GM18951 (cell line): ENCODE measurements around the gene SDHB.

Source experiments
- POLR2A ChIP-seq: IDR thresholded peaks from 4 replicates; pipeline ENCODE4 v1.6.1; 2011; ENCODE audit warnings: mild to moderate bottlenecking; ENCODE audit not compliant: insufficient read length, insufficient read depth; ENCODE audit errors: extremely low read depth
- in situ Hi-C: fragments of 300-500 bp; cut with MboI; formaldehyde crosslinking; loops from one replicate; pipeline ENCODE4 v1.12.0; 2022; ENCODE audit warnings: low sequenced_read_pairs, mixed read lengths, inconsistent platforms; ENCODE audit not compliant: unreplicated experiment

SDHB gene

DNA sequence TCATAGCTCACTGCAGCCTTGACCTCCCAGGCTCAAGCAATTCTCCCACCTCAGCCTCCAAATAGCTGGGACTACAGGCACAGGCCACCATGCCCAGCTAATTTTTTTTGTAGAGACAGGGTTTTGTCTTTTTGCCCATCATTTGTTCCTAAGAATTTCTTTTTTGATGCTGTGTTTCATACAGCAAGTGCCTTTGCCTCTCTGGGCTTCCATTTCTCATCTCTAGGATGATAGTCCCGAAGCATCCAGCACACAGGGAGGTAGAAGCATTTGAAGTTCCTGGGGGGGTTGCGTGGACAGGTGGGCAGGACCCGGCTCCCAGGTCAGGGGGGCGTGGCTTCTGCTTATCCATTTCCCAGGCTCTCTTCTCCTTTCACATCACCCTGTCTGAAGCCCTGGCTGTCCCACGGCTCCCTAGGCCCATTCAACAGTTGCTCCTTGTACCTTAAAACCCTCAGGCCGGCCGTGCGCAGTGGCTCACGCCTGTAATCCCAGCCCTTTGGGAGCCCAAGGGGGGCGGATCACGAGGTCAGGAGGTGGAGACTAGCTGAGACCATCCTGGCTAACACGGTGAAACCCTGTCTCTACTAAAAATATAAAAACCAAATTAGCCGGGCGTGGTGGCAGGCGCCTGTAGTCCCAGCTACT lies 45.5 kb downstream of the SDHB start:
- TF ChIP-seq POLR2A: no peak

DNA sequence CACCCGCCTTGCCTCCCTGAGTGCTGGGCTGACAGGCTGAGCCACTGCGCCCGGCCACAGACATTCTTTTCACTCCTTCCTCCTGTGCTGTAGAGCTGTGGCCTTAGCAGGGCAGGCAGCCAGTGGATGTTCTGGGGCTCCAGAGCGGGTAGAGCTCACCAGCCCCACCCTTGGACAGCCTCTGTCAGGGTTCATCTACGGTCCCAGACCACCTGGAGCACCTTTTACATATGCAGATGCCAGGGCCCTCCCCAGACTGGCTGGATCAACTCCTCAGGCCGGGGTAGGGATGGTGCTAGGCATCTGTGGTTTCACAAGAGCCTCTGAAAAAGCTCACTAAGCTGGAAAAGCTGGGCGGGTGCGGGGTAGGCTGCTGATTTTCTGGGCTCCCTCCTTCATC lies 46.7 kb downstream of the SDHB start:
- no peak for TF ChIP-seq POLR2A
- in situ Hi-C loops: no loop called here

More for the DNA sequence above, 45.5 kb downstream of the SDHB start:
- in situ Hi-C loops: no loop called here

DNA sequence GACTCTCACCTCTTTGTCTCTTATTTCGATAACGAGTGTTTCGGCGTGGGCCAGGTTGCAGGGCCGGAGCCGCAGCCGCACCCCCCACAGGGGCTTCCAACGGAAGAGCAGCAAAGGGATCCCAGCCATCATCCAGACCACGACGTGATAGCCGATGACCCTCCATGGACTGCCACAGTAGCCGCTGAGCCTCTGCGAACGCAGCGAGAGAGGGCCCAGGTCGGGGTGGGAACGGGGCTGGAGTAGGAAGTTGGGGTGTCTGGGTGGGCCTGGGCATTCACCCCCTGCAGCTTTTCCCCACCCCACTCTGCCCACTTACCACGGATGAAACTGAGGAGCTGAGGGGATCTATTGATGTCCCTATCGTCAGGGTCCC lies 48.5 kb downstream of the SDHB start:
- in situ Hi-C loops: no loop called here
- no peak for TF ChIP-seq POLR2A

DNA sequence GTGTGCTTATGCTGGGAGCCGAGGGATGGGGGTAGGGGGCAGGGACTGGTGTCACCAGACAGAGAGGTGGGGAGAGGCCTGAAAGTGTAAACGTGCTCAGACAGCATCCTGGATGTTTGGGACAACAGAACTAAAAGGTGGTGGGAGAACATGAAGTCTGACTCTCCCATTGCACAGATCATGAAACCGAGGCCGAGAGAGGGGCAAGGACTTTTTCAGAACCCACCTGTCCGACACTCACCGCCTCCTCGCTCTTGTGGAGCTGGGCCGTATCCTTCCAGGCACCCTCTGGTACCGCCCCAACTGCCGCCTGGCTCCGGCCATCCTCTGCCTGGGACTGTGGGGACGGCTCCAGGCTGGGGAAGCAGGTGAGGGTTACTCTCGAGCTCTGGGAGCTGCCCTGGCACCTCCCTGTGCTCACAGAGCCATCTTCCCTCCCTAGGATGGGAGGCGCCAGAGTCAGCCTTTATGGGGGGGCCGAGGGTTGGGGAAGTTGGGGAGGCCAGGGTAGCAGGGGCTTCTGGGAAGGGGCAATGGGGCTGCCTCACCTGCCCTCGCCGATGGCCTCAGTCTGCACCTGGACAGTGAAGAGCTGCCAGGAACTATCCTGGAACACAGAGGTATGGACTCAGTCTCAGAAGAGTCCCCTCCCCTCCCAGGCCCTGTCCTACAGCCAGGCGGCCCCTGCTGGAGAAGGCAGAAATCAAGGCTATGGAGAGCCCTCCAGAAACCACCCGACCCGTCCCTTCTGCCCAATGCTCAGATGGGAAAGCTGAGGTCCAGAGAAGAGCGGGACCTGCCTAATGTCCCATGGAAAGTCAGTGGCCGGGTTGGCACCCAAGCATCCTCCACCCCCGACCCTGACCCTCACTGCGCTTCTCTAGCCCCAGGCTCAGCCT lies 49.1 kb downstream of the SDHB start:
- TF ChIP-seq POLR2A: no peak
- in situ Hi-C loops: no loop called here

DNA sequence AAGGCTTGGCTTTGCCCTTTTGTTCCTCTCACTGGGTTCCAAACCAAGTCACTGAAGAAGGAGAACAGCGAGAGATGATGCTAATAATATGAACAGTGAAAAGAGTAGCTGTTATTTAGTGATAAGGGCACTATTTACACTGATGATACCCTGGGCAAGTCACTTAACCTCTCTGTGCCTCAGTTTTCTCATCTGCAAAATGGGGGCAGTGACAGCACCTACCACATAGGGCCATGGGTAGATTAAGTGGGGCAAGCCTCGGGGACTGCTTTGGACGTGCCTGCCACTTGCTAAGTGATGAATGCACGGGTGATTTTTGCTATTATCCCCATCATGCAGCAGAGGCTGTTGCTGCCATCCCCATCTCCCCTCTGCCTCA lies 51.3 kb downstream of the SDHB start:
- no peak for TF ChIP-seq POLR2A
- in situ Hi-C loops: no loop called here

DNA sequence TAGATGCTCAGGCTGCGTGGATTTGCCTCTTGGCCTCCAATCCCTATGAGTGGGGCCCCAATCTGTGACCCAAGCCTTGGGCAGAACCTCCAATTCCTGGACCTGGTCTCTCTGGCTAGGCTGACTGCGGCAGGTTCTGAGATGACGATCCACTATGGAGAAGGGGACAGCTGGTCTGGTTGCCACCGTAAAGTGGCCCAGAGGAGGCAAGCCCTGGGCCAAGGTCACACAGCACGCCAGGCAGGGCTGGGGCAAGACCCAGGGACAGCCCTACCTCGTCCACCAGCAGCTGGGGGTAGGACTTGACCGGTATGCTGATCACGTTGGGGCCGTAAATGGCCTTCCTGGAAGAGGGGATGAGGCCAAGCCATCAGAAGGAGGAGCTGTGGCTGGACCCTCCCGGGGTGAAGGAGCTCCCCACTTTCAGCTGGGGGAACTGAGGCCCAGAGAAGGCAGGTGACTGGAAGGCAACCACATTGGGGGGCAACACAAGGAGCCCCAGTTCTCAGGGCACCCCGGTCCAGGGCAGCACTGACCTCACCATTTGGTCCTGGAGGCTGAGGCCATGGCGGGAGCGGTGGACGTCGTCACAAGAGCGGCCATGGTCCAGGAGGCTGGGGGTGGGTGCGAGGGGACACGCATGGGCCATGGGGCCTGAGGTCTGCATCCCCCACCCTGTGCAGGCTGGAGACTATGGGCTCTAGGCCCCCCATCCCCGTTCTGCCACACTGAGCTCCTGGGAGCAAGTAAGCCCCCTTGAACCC lies 51.9 kb downstream of the SDHB start:
- TF ChIP-seq POLR2A: no peak
- in situ Hi-C loops: no loop called here

DNA sequence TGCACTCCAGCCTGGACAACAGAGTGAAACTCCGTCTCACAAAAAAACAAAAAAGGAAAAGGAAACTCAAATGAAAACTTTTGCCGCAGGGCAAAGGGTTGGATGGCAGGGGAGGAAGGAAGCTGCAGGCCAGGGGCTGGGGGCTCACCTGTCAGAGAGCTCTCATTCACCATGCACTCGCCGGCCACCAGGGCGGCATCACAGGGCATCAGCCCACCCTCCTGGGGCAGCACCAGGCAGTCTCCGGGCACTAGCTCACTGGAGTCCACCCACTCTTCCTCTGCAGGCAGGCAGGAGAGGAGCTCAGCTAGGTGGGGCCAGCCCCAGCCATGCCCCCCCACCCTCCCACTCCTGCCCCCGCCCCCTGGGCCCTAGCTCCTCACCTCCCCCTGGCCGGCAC lies 54.0 kb downstream of the SDHB start:
- TF ChIP-seq POLR2A: no peak

DNA sequence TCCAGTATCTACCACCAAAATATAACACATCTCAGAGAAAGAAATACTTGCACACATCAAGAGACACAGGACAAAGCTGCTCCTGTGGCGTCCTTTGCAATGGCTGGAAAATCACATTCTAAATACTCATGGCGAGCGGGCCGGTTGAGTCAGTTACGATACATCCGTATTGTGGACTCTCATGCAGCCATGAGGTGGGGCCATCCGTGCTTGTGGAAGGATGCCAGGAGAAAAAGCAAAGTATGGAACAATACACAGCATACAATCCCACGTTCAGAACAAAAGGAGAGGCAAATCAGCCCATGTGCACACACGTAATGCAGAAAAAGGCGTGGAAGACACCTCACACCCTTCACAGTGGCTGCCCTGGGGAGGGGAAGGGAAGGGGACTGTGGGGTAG lies 55.2 kb downstream of the SDHB start:
- in situ Hi-C loops: no loop called here
- TF ChIP-seq POLR2A: no peak

More for the DNA sequence above, 54.0 kb downstream of the SDHB start:
- in situ Hi-C loops: no loop called here

DNA sequence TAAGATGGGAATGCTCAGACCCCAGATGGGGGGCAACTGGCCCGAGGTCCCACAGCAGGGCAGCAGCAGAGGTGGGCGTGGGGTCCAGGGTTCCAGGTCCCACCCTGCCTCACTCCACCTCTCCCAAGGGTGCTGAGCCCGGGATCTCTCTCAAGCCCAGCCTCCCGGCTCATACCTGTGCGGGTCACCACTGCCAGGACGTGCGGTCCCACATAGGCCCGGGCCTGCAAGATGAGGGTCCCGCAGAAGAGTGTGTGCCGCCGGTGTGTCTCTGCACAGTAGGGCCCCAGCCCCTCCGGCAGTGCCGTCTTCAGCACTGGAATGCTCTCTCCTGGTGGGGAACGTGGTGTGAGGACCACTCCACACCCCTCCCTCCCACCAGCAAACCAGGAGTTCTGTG lies 57.0 kb downstream of the SDHB start:
- no peak for TF ChIP-seq POLR2A
- in situ Hi-C loops: no loop called here

DNA sequence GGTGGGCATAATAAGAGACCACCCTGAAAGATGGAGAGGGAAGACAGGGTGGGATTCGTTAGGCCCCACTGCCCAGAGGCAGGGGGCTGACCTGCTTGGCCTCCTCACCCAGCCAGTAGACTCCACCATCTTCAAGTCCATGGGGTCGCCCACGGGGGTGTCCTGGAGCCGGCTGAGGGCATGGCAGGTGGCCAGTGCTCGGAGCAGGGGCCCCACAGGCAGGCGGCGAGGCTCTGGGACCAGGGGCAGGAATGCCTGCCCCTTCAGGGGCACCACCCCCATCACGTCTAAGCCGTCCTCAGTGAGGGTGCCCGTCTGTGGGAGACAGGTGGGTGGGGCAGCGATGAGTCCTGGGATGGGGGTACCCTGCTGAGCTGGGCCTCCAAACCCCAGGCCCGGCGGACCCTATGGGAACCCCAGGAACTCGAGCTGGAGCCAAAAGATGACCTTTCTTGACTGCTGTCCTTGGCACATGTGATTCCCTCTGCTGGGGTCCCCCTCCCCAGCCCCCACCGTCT lies 60.3 kb downstream of the SDHB start:
- no peak for TF ChIP-seq POLR2A
- in situ Hi-C loops: no loop called here

DNA sequence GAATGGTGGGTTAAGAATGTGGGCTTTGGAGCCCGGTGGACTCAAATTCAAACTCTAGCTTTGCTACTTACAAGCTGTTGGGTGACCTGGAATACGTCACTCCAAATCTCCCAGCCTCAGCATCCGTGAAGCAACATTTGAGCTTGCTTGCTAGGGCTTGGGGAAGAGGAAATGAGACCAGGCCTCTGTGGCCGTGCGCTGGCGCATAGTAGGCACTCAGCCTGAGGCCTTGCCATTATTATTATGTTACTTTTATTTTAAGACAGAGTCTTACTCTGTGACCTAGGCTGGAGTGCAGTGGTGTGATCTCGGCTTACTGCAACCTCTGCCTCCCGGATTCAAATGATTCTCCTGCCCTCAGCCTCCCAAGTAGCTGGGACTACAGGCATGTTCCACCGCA lies 61.2 kb downstream of the SDHB start:
- TF ChIP-seq POLR2A: no peak

DNA sequence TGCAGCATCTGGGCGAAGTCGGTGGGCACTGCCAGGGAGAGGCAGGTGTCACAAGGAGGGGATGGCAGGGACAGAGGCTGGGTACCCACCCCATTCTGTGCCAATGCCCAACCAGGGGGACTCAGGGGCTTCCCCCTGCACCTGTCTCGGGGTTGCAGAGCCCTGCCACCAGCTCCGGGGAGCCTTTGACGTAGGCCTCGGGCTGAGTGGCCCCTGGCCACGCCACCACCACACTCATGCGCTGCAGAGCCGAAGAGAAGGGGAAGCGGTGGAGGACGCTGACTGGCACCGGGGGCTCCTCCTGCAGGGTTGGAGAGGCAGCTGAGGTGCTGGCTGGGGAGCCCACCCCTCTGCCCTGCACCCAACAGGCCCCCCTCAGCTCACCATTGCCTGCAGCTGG lies 61.7 kb downstream of the SDHB start:
- in situ Hi-C loops: no loop called here
- no peak for TF ChIP-seq POLR2A

More for the DNA sequence above, 61.2 kb downstream of the SDHB start:
- in situ Hi-C loops: no loop called here

DNA sequence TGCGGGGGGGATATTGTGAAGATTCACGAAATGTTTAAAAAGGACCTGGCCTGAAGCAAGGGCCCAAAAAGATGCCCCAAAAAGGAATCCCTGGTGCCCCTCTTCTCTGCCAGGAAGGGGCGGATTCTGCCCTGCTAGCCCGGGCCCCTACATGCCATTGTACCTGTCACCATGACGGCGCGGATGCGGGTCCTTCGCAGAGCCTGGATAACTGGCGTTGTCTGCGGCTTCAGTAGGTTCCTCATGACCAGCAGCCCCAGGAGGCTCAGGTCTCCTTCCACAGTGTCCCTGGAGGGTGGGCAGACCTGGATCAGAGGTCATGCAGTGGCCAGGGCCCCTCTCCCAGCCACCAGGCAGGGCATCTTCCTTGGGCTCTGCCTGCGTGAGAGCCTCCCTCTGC lies 62.3 kb downstream of the SDHB start:
- in situ Hi-C loops: no loop called here
- TF ChIP-seq POLR2A: no peak
